GM06990 (cell line): ENCODE results near the gene RNF144A.
A peak's percentile ranks its signal among the peaks of the same experiment; 100 is the strongest.

Experiments
- DNase-seq: peaks from one replicate; pipeline ENCODE4 v3.0.0-alpha.2; 2011; ENCODE audit not compliant: insufficient read length; ENCODE audit errors: extremely low read depth
- H3K27me3 ChIP-seq: replicated peaks from 2 replicates; pipeline ENCODE4 v1.6.0; 2011; ENCODE audit warnings: low read length; ENCODE audit not compliant: control insufficient read depth, insufficient read depth
- H3K36me3 ChIP-seq: 2 replicates; pipeline ENCODE4 v1.5.1; 2011; ENCODE audit warnings: low read length; ENCODE audit not compliant: control insufficient read depth, insufficient read depth
- H3K4me3 ChIP-seq: replicated peaks from 2 replicates; pipeline ENCODE4 v1.5.1; 2011; ENCODE audit warnings: low read depth, mild to moderate bottlenecking, control low read depth, low read length
- CTCF ChIP-seq: IDR thresholded peaks from 2 replicates; pipeline ENCODE4 v1.5.1; 2011; ENCODE audit warnings: low read length, control low read depth, mild to moderate bottlenecking, inconsistent platforms; ENCODE audit not compliant: insufficient read depth, poor library complexity, severe bottlenecking

Gene RNF144A

GRCh38 chr2:6917071-6917760 lies at the start of gene RNF144A:
Gene RNF144A (plus strand): TSS chr2:6917412. CDS start chr2:6996927, 79,515 bp downstream.
- peak within 1 kb of the TSS; percentile 60 for H3K4me3 ChIP-seq

GRCh38 chr2:6872394-6872793 lies 44.8 kb upstream of the RNF144A start:
- Histone ChIP-seq H3K4me3 (no peak overlapping the region), H3K36me3 (no peaks in the 10 kb centered on the region), H3K27me3 (no peaks in the 10 kb centered on the region)
- TF ChIP-seq CTCF: no peak
- DNase-seq: no peak

More at GRCh38 chr2:6917071-6917760, at the start of gene RNF144A:
- H3K27me3 ChIP-seq: no peaks in the 10 kb centered on the region
- TF ChIP-seq CTCF: peak; percentile 26
- H3K36me3 ChIP-seq: no peaks in the 10 kb centered on the region; the same call in 1 of the 2 replicates
- peak; percentile 70 for DNase-seq

GRCh38 chr2:6874032-6874431 lies 43.2 kb upstream of the RNF144A start:
- no peak for TF ChIP-seq CTCF
- Histone ChIP-seq H3K27me3 (no peaks in the 10 kb centered on the region), H3K36me3 (no peaks in the 10 kb centered on the region), H3K4me3 (no peak overlapping the region)
- no peak for DNase-seq

- no peak for DNase-seq
- Histone ChIP-seq H3K36me3 (no peaks in the 10 kb centered on the region), H3K27me3 (no peaks in the 10 kb centered on the region), H3K4me3 (no peak overlapping the region)
- TF ChIP-seq CTCF: no peak
These were observed 40.9 kb upstream of the RNF144A start for GRCh38 chr2:6876309-6876708.

GRCh38 chr2:6877402-6878304 lies 39.6 kb upstream of the RNF144A start, which contains the start of gene RSAD2:
Gene RSAD2 (plus strand): TSS chr2:6877777. CDS start chr2:6877801, 24 bp downstream.
- no peak for TF ChIP-seq CTCF
- H3K4me3 ChIP-seq: no peak within 1 kb of the TSS
- DNase-seq: no peak
- H3K27me3 ChIP-seq: no peaks in the 10 kb centered on the region
- no peaks in the 10 kb centered on the region for H3K36me3 ChIP-seq
